Measurements from ENCODE around the gene VAMP5.

Gene VAMP5

GRCh38 chr2:85619617-85620016 lies 35.4 kb downstream of the VAMP5 start:
- Histone ChIP-seq H3K4ac (ENCODE audit: low read depth in 1 of 2, low read length in 2 of 2) (no peak overlapping the region), H3K4me2 (ENCODE audit: low read length, poor library complexity, severe bottlenecking) (no peak overlapping the region), H2AK5ac (ENCODE audit: low read length, severe bottlenecking) (no peak overlapping the region), H3K9me3 (ENCODE audit: control insufficient read depth, low read length) (no peaks in the 10 kb centered on the region), H2AFZ (ENCODE audit: low read depth, low read length) (no peak overlapping the region), H3K27me3 (ENCODE audit: control insufficient read depth in 1 of 2, insufficient read depth in 1 of 2, low read length in 2 of 2) (no peaks in the 10 kb centered on the region), H3K4me1 (ENCODE audit: control insufficient read depth, insufficient read depth, low read depth, low read length) (peaks cover 8% of the 10 kb centered on the region), H3K23ac (ENCODE audit: low read length in 2 of 2) (no peak overlapping the region), H2BK120ac (ENCODE audit: low read depth, low read length) (no peak overlapping the region), H4K91ac (ENCODE audit: low read length) (no peak overlapping the region), H3K4me3 (ENCODE audit: insufficient read depth in 1 of 2, low read depth in 1 of 2, low read length in 2 of 2) (no peak overlapping the region), H4K8ac (ENCODE audit: low read length) (no peak overlapping the region), H2BK5ac (ENCODE audit: low read depth, low read length, poor library complexity, severe bottlenecking) (no peak overlapping the region), H3K18ac (ENCODE audit: low read depth in 1 of 2, low read length in 2 of 2) (no peak overlapping the region), H3K79me1 (replicated peaks; ENCODE audit: low read length, poor library complexity, severe bottlenecking) (peaks cover 18% of the 10 kb centered on the region), H3K36me3 (ENCODE audit: control insufficient read depth in 1 of 2, insufficient read depth in 2 of 2, low read depth in 1 of 2, low read length in 2 of 2) (peaks cover 30 to 54% of the 10 kb centered on the region in 2 experiments), H3K27ac (ENCODE audit: low read length, poor library complexity, severe bottlenecking) (no peak overlapping the region), H2BK15ac (ENCODE audit: low read depth, poor library complexity, severe bottlenecking) (no peak overlapping the region), H3K14ac (ENCODE audit: low read length in 2 of 2) (no peak overlapping the region), H3K9ac (ENCODE audit: low read length) (peak overlapping the region; percentile 38), H2BK12ac (ENCODE audit: low read length in 2 of 2) (no peak overlapping the region)
- 98% methylated on average over 6 of the region's 6 CpGs for WGBS
- DNase-seq = no peak

DNA sequence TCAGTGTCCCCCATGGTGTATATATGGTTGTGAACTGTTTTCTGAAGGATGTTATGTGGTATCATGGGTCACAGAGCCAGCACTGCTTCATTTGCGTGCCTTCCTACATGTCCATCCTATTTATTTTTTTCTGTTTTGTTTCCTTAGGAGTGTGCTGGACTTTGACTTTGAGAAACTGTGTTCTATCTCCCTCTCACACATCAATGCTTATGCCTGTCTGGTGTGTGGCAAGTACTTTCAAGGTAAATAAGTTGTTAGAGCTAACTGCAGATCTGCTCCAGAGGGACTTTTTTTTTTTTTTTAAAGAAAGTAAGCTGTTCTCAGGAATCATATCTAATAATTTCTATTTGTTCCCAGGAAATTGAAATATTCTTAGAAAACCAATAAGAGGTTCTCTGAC lies 37.1 kb downstream of the VAMP5 start:
- Histone ChIP-seq H3K9me3 (ENCODE audit: control insufficient read depth, low read length) (no peaks in the 10 kb centered on the region), H3K4me1 (ENCODE audit: control insufficient read depth, insufficient read depth, low read depth, low read length) (peaks cover 8% of the 10 kb centered on the region), H3K4ac (ENCODE audit: low read depth in 1 of 2, low read length in 2 of 2) (no peak overlapping the region), H3K23ac (ENCODE audit: low read length in 2 of 2) (no peak overlapping the region), H2BK5ac (ENCODE audit: low read depth, low read length, poor library complexity, severe bottlenecking) (no peak overlapping the region), H2BK12ac (ENCODE audit: low read length in 2 of 2) (no peak overlapping the region), H2AFZ (ENCODE audit: low read depth, low read length) (no peak overlapping the region), H2BK15ac (ENCODE audit: low read depth, poor library complexity, severe bottlenecking) (no peak overlapping the region), H3K27me3 (ENCODE audit: control insufficient read depth in 1 of 2, insufficient read depth in 1 of 2, low read length in 2 of 2) (no peaks in the 10 kb centered on the region), H4K91ac (ENCODE audit: low read length) (no peak overlapping the region), H2AK5ac (ENCODE audit: low read length, severe bottlenecking) (no peak overlapping the region), H3K14ac (ENCODE audit: low read length in 2 of 2) (no peak overlapping the region), H3K27ac (ENCODE audit: low read length, poor library complexity, severe bottlenecking) (no peak overlapping the region), H3K9ac (ENCODE audit: low read length) (no peak overlapping the region), H3K18ac (ENCODE audit: low read depth in 1 of 2, low read length in 2 of 2) (no peak overlapping the region), H3K4me2 (ENCODE audit: low read length, poor library complexity, severe bottlenecking) (no peak overlapping the region), H3K4me3 (ENCODE audit: insufficient read depth in 1 of 2, low read depth in 1 of 2, low read length in 2 of 2) (no peak overlapping the region), H2BK120ac (ENCODE audit: low read depth, low read length) (no peak overlapping the region), H3K36me3 (ENCODE audit: control insufficient read depth in 1 of 2, insufficient read depth in 2 of 2, low read depth in 1 of 2, low read length in 2 of 2) (peaks cover 46 to 71% of the 10 kb centered on the region in 2 experiments), H4K8ac (ENCODE audit: low read length) (no peak overlapping the region), H3K79me1 (replicated peaks; ENCODE audit: low read length, poor library complexity, severe bottlenecking) (peaks cover 22% of the 10 kb centered on the region)
- WGBS = no CpG with 5 or more reads among the region's 1 CpG
- DNase-seq = no peak

DNA sequence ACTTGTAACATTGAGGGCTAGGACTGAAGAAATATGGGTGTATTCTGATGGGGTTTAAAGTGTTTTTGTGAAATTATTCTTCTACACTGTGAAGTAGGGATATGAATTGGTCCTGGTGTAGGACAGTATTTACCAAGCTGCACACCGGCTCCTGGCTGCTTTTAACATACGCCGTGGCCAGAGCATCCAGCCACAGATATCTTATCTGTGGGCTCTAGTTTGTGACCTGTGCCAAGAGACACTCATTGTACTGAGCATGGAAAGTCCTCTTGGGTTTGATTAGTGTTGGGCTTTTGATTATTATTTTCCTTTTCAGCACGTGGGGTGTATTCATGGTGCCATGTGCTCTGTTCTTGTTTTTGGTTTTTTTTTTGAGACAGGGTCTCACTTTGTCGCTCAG lies 39.8 kb downstream of the VAMP5 start:
- H3K23ac ChIP-seq (ENCODE audit: low read length in 2 of 2) = no peak overlapping the region
- H3K14ac ChIP-seq (ENCODE audit: low read length in 2 of 2) = no peak overlapping the region
- H3K4me1 ChIP-seq (ENCODE audit: control insufficient read depth, insufficient read depth, low read depth, low read length) = peaks cover 1% of the 10 kb centered on the region
- no peaks in the 10 kb centered on the region for H3K27me3 ChIP-seq (ENCODE audit: control insufficient read depth in 1 of 2, insufficient read depth in 1 of 2, low read length in 2 of 2)
- H4K8ac ChIP-seq (ENCODE audit: low read length) = no peak overlapping the region
- no peak overlapping the region for H2AFZ ChIP-seq (ENCODE audit: low read depth, low read length)
- H2BK5ac ChIP-seq (ENCODE audit: low read depth, low read length, poor library complexity, severe bottlenecking) = peak overlapping the region; percentile 61
- no peak overlapping the region for H3K4me3 ChIP-seq (ENCODE audit: insufficient read depth in 1 of 2, low read depth in 1 of 2, low read length in 2 of 2)
- DNase-seq = no peak
- no peak overlapping the region for H3K9ac ChIP-seq (ENCODE audit: low read length)
- no peak overlapping the region for H2BK15ac ChIP-seq (ENCODE audit: low read depth, poor library complexity, severe bottlenecking)
- no peak overlapping the region for H2AK5ac ChIP-seq (ENCODE audit: low read length, severe bottlenecking)
- H3K27ac ChIP-seq (ENCODE audit: low read length, poor library complexity, severe bottlenecking) = no peak overlapping the region
- no peak overlapping the region for H3K4ac ChIP-seq (ENCODE audit: low read depth in 1 of 2, low read length in 2 of 2)
- no peak overlapping the region for H4K91ac ChIP-seq (ENCODE audit: low read length)
- H2BK120ac ChIP-seq (ENCODE audit: low read depth, low read length) = no peak overlapping the region
- peaks cover 23% of the 10 kb centered on the region for H3K79me1 ChIP-seq (replicated peaks; ENCODE audit: low read length, poor library complexity, severe bottlenecking)
- H3K9me3 ChIP-seq (ENCODE audit: control insufficient read depth, low read length) = no peaks in the 10 kb centered on the region
- H3K18ac ChIP-seq (ENCODE audit: low read depth in 1 of 2, low read length in 2 of 2) = no peak overlapping the region
- H2BK12ac ChIP-seq (ENCODE audit: low read length in 2 of 2) = no peak overlapping the region
- no peak overlapping the region for H3K4me2 ChIP-seq (ENCODE audit: low read length, poor library complexity, severe bottlenecking)
- peaks cover 58 to 88% of the 10 kb centered on the region in 2 experiments for H3K36me3 ChIP-seq (ENCODE audit: control insufficient read depth in 1 of 2, insufficient read depth in 2 of 2, low read depth in 1 of 2, low read length in 2 of 2)
- WGBS = 98% methylated on average over 5 of the region's 5 CpGs

DNA sequence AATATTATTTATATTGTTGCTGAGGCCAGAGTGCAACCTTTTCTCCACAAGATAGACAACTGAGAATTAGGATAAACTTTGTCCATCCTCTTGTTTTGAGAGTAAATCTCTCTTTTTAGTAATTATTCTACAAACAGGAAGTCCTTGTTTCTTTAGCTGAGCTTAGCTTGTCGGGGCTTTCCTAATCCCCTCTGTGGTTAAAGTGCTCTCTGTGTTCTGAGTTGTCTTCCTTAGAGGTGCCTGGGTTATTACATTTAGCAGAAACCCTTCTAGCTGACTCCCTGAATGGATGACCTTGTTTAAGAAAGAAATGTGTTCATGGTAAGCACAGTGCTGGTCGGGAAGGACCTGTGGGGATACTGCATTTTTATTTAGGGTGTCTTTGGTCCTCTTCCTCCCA lies 44.4 kb downstream of the VAMP5 start:
- Histone ChIP-seq H4K91ac (ENCODE audit: low read length) (no peak overlapping the region), H3K14ac (ENCODE audit: low read length in 2 of 2) (no peak overlapping the region), H2AK5ac (ENCODE audit: low read length, severe bottlenecking) (no peak overlapping the region), H3K36me3 (ENCODE audit: control insufficient read depth in 1 of 2, insufficient read depth in 2 of 2, low read depth in 1 of 2, low read length in 2 of 2) (peaks cover 67 to 92% of the 10 kb centered on the region in 2 experiments), H3K4me2 (ENCODE audit: low read length, poor library complexity, severe bottlenecking) (no peak overlapping the region), H3K27me3 (ENCODE audit: control insufficient read depth in 1 of 2, insufficient read depth in 1 of 2, low read length in 2 of 2) (no peaks in the 10 kb centered on the region), H3K79me1 (replicated peaks; ENCODE audit: low read length, poor library complexity, severe bottlenecking) (peaks cover 20% of the 10 kb centered on the region), H4K8ac (ENCODE audit: low read length) (no peak overlapping the region), H3K23ac (ENCODE audit: low read length in 2 of 2) (no peak overlapping the region), H3K27ac (ENCODE audit: low read length, poor library complexity, severe bottlenecking) (no peak overlapping the region), H3K9me3 (ENCODE audit: control insufficient read depth, low read length) (no peaks in the 10 kb centered on the region), H2BK5ac (ENCODE audit: low read depth, low read length, poor library complexity, severe bottlenecking) (no peak overlapping the region), H2BK120ac (ENCODE audit: low read depth, low read length) (no peak overlapping the region), H3K4me1 (ENCODE audit: control insufficient read depth, insufficient read depth, low read depth, low read length) (no peaks in the 10 kb centered on the region), H2AFZ (ENCODE audit: low read depth, low read length) (no peak overlapping the region), H2BK12ac (ENCODE audit: low read length in 2 of 2) (no peak overlapping the region), H3K9ac (ENCODE audit: low read length) (no peak overlapping the region), H3K18ac (ENCODE audit: low read depth in 1 of 2, low read length in 2 of 2) (no peak overlapping the region), H2BK15ac (ENCODE audit: low read depth, poor library complexity, severe bottlenecking) (no peak overlapping the region), H3K4ac (ENCODE audit: low read depth in 1 of 2, low read length in 2 of 2) (no peak overlapping the region), H3K4me3 (ENCODE audit: insufficient read depth in 1 of 2, low read depth in 1 of 2, low read length in 2 of 2) (no peak overlapping the region)
- 61% methylated on average over 2 of the region's 2 CpGs for WGBS
- DNase-seq = peak; percentile 56
